Spleen (tissue), 7 donors: ENCODE measurements around the gene ADGRL3.

Experiments
- POLR2AphosphoS5 ChIP-seq, 3 donors: sonication (generic); formaldehyde crosslinking; IDR thresholded peaks; one replicate each; pipeline ENCODE4 v1.5.1; 2017; ENCODE audit warnings: antibody characterized with exemption in 3 of 3
- TF ChIP-seq, protein P1 (sequence below), 11 experiments: fragments of 200-600 bp in 7 of 11; fragments of 450-650 bp in 4 of 11; sonication (generic) in 4 of 11; IDR thresholded peaks in 8 of 11; conservative IDR thresholded peaks in 3 of 11; 1 replicate in 7 of 11; 2 replicates in 4 of 11; pipeline versions ENCODE4 v1.4.0 to v1.8.0; 2016 to 2021; ENCODE audit warnings: antibody characterized with exemption in 11 of 11, inconsistent platforms in 4 of 11, mild to moderate bottlenecking in 1 of 11
- donor health status: DM: no; HTN: no; CAD: no; lungs with moderate emphysema.
- donor health status: DM: no; HTN: no; CAD: no.
- donor health status: DM: no; HTN: no; CAD: no.

DNA sequence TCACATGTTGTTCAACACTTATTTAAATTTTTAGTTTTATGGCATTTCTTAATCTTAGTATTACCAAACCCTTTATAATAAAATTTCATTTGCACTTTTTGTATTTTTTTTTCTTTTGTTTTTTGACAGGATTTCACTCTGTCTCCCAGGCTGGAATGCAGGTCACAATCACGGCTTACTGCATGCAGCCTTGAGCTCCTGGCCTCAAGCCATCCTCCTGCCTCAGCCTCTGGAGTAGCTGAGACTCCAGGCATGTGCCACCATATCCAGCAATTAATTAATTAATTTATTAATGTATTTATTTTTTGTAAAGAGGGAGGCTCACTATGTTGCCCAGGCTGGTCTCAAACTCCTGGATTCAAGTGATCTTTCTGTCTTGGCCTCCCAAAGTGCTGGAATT, 133.4 kb downstream of the ADGRL3 start:
- TF ChIP-seq POLR2AphosphoS5 (IDR thresholded peaks at IDR 0.05): no peak
- TF ChIP-seq, protein P1, sequence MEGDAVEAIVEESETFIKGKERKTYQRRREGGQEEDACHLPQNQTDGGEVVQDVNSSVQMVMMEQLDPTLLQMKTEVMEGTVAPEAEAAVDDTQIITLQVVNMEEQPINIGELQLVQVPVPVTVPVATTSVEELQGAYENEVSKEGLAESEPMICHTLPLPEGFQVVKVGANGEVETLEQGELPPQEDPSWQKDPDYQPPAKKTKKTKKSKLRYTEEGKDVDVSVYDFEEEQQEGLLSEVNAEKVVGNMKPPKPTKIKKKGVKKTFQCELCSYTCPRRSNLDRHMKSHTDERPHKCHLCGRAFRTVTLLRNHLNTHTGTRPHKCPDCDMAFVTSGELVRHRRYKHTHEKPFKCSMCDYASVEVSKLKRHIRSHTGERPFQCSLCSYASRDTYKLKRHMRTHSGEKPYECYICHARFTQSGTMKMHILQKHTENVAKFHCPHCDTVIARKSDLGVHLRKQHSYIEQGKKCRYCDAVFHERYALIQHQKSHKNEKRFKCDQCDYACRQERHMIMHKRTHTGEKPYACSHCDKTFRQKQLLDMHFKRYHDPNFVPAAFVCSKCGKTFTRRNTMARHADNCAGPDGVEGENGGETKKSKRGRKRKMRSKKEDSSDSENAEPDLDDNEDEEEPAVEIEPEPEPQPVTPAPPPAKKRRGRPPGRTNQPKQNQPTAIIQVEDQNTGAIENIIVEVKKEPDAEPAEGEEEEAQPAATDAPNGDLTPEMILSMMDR (IDR thresholded peaks at IDR 0.05 in 8 of 11, conservative IDR thresholded peaks at IDR 0.05 in 3 of 11): no peak
